ENCODE results near the gene PTPRM.

PTPRM gene

GRCh38 chr18:7600528-7601245, 33.6 kb downstream of the PTPRM start:
- DNase-seq: no peak

GRCh38 chr18:7601246-7601615, 34.1 kb downstream of the PTPRM start:
- no peak for DNase-seq

- DNase-seq: no peak
Observed at GRCh38 chr18:7601936-7602335, 34.8 kb downstream of the PTPRM start.

- DNase-seq: no peak
Observed at GRCh38 chr18:7603259-7604000, 36.3 kb downstream of the PTPRM start.

- DNase-seq: no peak
Observed at GRCh38 chr18:7604361-7604760, 37.2 kb downstream of the PTPRM start.

- DNase-seq: no peak
Observed at GRCh38 chr18:7605705-7606104, 38.6 kb downstream of the PTPRM start.

- DNase-seq: no peak
Observed at GRCh38 chr18:7607540-7608173, 40.5 kb downstream of the PTPRM start.

- DNase-seq: no peak
Observed at GRCh38 chr18:7608174-7608550, 41.0 kb downstream of the PTPRM start.

GRCh38 chr18:7608781-7609201, 41.7 kb downstream of the PTPRM start:
- no peak for DNase-seq

GRCh38 chr18:7609617-7610016, 42.5 kb downstream of the PTPRM start:
- no peak for DNase-seq

- no peak for DNase-seq
Observed at GRCh38 chr18:7614042-7614441, 46.9 kb downstream of the PTPRM start.

- DNase-seq: no peak
Observed at GRCh38 chr18:7615840-7616239, 48.7 kb downstream of the PTPRM start.

GRCh38 chr18:7616661-7617060, 49.5 kb downstream of the PTPRM start:
- DNase-seq: no peak

GRCh38 chr18:7617738-7618422, 50.8 kb downstream of the PTPRM start:
- DNase-seq: no peak

- no peak for DNase-seq
Observed at GRCh38 chr18:7618891-7619442, 51.9 kb downstream of the PTPRM start.

GRCh38 chr18:7619676-7620075, 52.6 kb downstream of the PTPRM start:
- no peak for DNase-seq

GRCh38 chr18:7622721-7623120, 55.6 kb downstream of the PTPRM start:
- no peak for DNase-seq

GRCh38 chr18:7623681-7624080, 56.6 kb downstream of the PTPRM start:
- DNase-seq: no peak

GRCh38 chr18:7624697-7625096, 57.6 kb downstream of the PTPRM start:
- DNase-seq: no peak

GRCh38 chr18:7626175-7626921, 59.2 kb downstream of the PTPRM start:
- DNase-seq: no peak

GRCh38 chr18:7626922-7627440, 59.9 kb downstream of the PTPRM start:
- no peak for DNase-seq

- DNase-seq: no peak
Observed at GRCh38 chr18:7629416-7629815, 62.3 kb downstream of the PTPRM start.

Measured in CD4-positive, alpha-beta T cell treated with Interleukin-10 for 1 hour (primary cell).